Endothelial cell of umbilical vein (primary cell): ENCODE results near the gene TMEM106C. TPM values are rescaled to one million over a fixed set of nuclear protein-coding genes. Genes with fewer than 3 reads are reported as not detected.

ENCODE experiments used
- BruUV-seq: library from RNA; stranded (reverse); fragments of 400-500 nt; replicated peaks from 2 replicates; lab custom pipeline; 2021; lab: Mats Ljungman, UMichigan
- CTCF ChIA-PET: fragments of 300-600, 350-600 bp; sonication (Branson Sonifier 250); formaldehyde crosslinking; loops from one replicate; lab custom pipeline; 2021; ENCODE audit warnings: antibody characterized with exemption, inconsistent platforms; lab: Charles Lee
- POLR2A ChIA-PET: fragments of 300-600, 350-600 bp; sonication (Branson Sonifier 250); formaldehyde crosslinking; loops from one replicate; lab custom pipeline; 2021; ENCODE audit warnings: antibody characterized with exemption, inconsistent platforms; lab: Charles Lee
- DNase-seq: peaks from one replicate; pipeline ENCODE4 v3.0.0-alpha.2; 2011; ENCODE audit warnings: low read depth, low spot score
- FAIRE-seq: peaks from 2 replicates; lab custom pipeline; 2011; peaks lifted over from hg19 to GRCh38; lab: Jason Lieb, UNC
- H2AFZ ChIP-seq: 2 replicates; pipeline ENCODE4 v1.6.0; 2012; ENCODE audit warnings: low read depth, low read length, control low read depth, inconsistent platforms
- H3K27ac ChIP-seq: 2 replicates; pipeline ENCODE4 v1.5.1; 2011; ENCODE audit warnings: low read depth, mild to moderate bottlenecking, control low read depth, low read length, moderate library complexity; ENCODE audit not compliant: insufficient read depth
- H3K27me3 ChIP-seq, 2 experiments: 2 replicates each; pipeline versions ENCODE4 v1.6.0 to v1.6.1; 2011; ENCODE audit warnings: low read length in 2 of 2, mixed read lengths in 1 of 2; ENCODE audit not compliant: control insufficient read depth in 2 of 2, insufficient read depth in 2 of 2
- H3K36me3 ChIP-seq, 2 experiments: 2 replicates in 1 of 2; 3 replicates in 1 of 2; pipeline ENCODE4 v1.5.1; 2011; ENCODE audit warnings: low read length in 2 of 2, mild to moderate bottlenecking in 1 of 2, moderate library complexity in 1 of 2; ENCODE audit not compliant: control insufficient read depth in 2 of 2, insufficient read depth in 2 of 2; ENCODE audit errors: extremely low read depth in 1 of 2
- H3K4me1 ChIP-seq: 3 replicates; pipeline ENCODE4 v1.5.1; 2011; ENCODE audit warnings: mild to moderate bottlenecking, low read length; ENCODE audit not compliant: control insufficient read depth, insufficient read depth; ENCODE audit errors: extremely low read depth
- H3K4me2 ChIP-seq: 2 replicates; pipeline ENCODE4 v1.6.1; 2011; ENCODE audit warnings: low read length, control low read depth, mixed read lengths; ENCODE audit not compliant: insufficient read depth
- H3K4me3 ChIP-seq, 3 experiments: fragments of 200-600 bp in 1 of 3; sonication (generic), shearing (Covaris generic) in 1 of 3; replicated peaks in 1 of 3; 2 replicates each; pipeline ENCODE4 v1.5.1; 2011 to 2016; ENCODE audit warnings: control low read depth in 3 of 3, low read length in 3 of 3, mild to moderate bottlenecking in 2 of 3, inconsistent platforms in 1 of 3, low read depth in 1 of 3, moderate library complexity in 1 of 3; ENCODE audit not compliant: insufficient read depth in 1 of 3
- H3K79me2 ChIP-seq: 2 replicates; pipeline ENCODE4 v1.6.0; 2012; ENCODE audit warnings: low read length, inconsistent platforms; ENCODE audit not compliant: control insufficient read depth, insufficient read depth
- H3K9ac ChIP-seq: replicated peaks from 2 replicates; pipeline ENCODE3; 2011; ENCODE audit warnings: low read length, control low read depth; ENCODE audit not compliant: insufficient read depth; ENCODE audit errors: extremely low read depth
- H3K9me1 ChIP-seq: replicated peaks from 3 replicates; pipeline ENCODE4 v1.6.0; 2011; ENCODE audit warnings: mild to moderate bottlenecking, low read length; ENCODE audit not compliant: control insufficient read depth, insufficient read depth; ENCODE audit errors: extremely low read depth
- H3K9me3 ChIP-seq: replicated peaks from 2 replicates; pipeline ENCODE4 v1.5.1; 2012; ENCODE audit warnings: low read length, inconsistent platforms; ENCODE audit not compliant: control insufficient read depth, insufficient read depth
- H4K20me1 ChIP-seq: replicated peaks from 2 replicates; pipeline ENCODE3; 2011; ENCODE audit warnings: mild to moderate bottlenecking, low read length; ENCODE audit not compliant: control insufficient read depth, insufficient read depth; ENCODE audit errors: extremely low read depth
- CTCF ChIP-seq, 2 donors: IDR thresholded peaks; 1 replicate in 1 of 2; 2 replicates in 1 of 2; pipeline ENCODE4 v1.5.1; 2011; ENCODE audit warnings: low read length in 2 of 2, mild to moderate bottlenecking in 2 of 2, moderate library complexity in 2 of 2, control low read depth in 1 of 2, inconsistent platforms in 1 of 2, low read depth in 1 of 2; ENCODE audit not compliant: insufficient read depth in 1 of 2; ENCODE audit errors: extremely low read depth in 1 of 2
- EZH2 ChIP-seq: IDR thresholded peaks from 2 replicates; pipeline ENCODE4 v1.6.1; 2012; ENCODE audit warnings: borderline replicate concordance, low read depth, mild to moderate bottlenecking, moderate library complexity, low read length, inconsistent platforms; ENCODE audit not compliant: severe bottlenecking
- FOS ChIP-seq: IDR thresholded peaks from 2 replicates; pipeline ENCODE4 v1.6.1; 2011; ENCODE audit warnings: mild to moderate bottlenecking, low read length, moderate library complexity, borderline replicate concordance; ENCODE audit not compliant: insufficient read depth
- GATA2 ChIP-seq: IDR thresholded peaks from 2 replicates; pipeline ENCODE4 v1.7.0; 2011; ENCODE audit warnings: low read depth, mild to moderate bottlenecking, moderate library complexity, mixed read lengths, low read length; ENCODE audit not compliant: insufficient read length, insufficient read depth
- JUN ChIP-seq: IDR thresholded peaks from 2 replicates; pipeline ENCODE4 v1.6.1; 2011; ENCODE audit warnings: borderline replicate concordance, low read depth; ENCODE audit not compliant: insufficient read length, insufficient read depth
- MAX ChIP-seq: IDR thresholded peaks from 2 replicates; pipeline ENCODE4 v1.6.1; 2011; ENCODE audit not compliant: insufficient read depth, insufficient read length
- MYC ChIP-seq: IDR thresholded peaks from one replicate; pipeline ENCODE4 v1.6.1; 2011; ENCODE audit warnings: mild to moderate bottlenecking, low read depth, low read length
- POLR2A ChIP-seq: IDR thresholded peaks from 2 replicates; pipeline ENCODE4 v1.6.1; 2012; ENCODE audit warnings: low read depth, mild to moderate bottlenecking, control low read depth, low read length
- POLR2AphosphoS5 ChIP-seq: IDR thresholded peaks from 2 replicates; pipeline ENCODE4 v1.6.1; 2012; ENCODE audit warnings: low read depth, mild to moderate bottlenecking, control low read depth, low read length, moderate library complexity; ENCODE audit not compliant: insufficient read depth
- dilution Hi-C: fragments of 300-500 bp; cut with MboI; formaldehyde crosslinking; loops from one replicate; pipeline ENCODE4 v1.15.0; 2019; ENCODE audit warnings: low sequenced_read_pairs; ENCODE audit not compliant: extremely low pct_ligation_motif_present
- intact Hi-C: fragments of 100-400 bp; cut with micrococcal nuclease; formaldehyde crosslinking; loops from one replicate; pipeline ENCODE4 v1.10.0; 2022
- polyA plus RNA-seq, 4 experiments: library from polyadenylated mRNA; depleted of rRNA in 3 of 4; stranded (reverse) in 3 of 4; unstranded in 1 of 4; fragments of >200 nt; gene quantifications; 2 replicates each; pipeline versions ENCODE4 v1.2.1 to v1.2.3, GENCODE V29; 2011 to 2012; ENCODE audit warnings: missing spikeins in 1 of 4
- total RNA-seq: library from RNA; stranded (reverse); gene quantifications from 2 replicates; pipeline ENCODE4 v1.2.3, GENCODE V29; 2021

The TMEM106C gene
- total and polyA plus RNA-seq, 2 donors (not counting 3 experiments of a cell fraction or from before 2014, with no cell fraction given), result 84.4 to 148 TPM

- intact Hi-C loops, result loop anchor here (5.0 kb wide), 1 partner anchor 39 kb away; no protein-coding TSS in a partner anchor
- H3K9me3 ChIP-seq, result no peaks in the 10 kb centered on the region
- H3K4me1 ChIP-seq, result no peaks in the 10 kb centered on the region
- BruUV-seq, result no TSS peak
- no peaks in the 10 kb centered on the region for H3K9me1 ChIP-seq
- no peak overlapping the region for H3K27ac ChIP-seq
- no peak for DNase-seq
- H3K79me2 ChIP-seq, result no peaks in the 10 kb centered on the region
- H3K4me3 ChIP-seq, result no peak overlapping the region
- peaks cover 8 to 10% of the 10 kb centered on the region in 2 experiments for H3K27me3 ChIP-seq
- TF ChIP-seq POLR2AphosphoS5 (no peak), CTCF (IDR thresholded peaks at IDR 0.05; ENCODE audit: extremely low read depth in 1 of 2, insufficient read depth in 1 of 2, low read depth in 1 of 2, low read length in 2 of 2) (no peak), MAX (no peak), EZH2 (no peak), MYC (no peak), GATA2 (no peak), JUN (no peak), POLR2A (no peak), FOS (no peak)
- no peak overlapping the region for H3K9ac ChIP-seq
- H4K20me1 ChIP-seq, result no peaks in the 10 kb centered on the region
- dilution Hi-C loops, result no loop called here
- no peak overlapping the region for H3K4me2 ChIP-seq
- POLR2A ChIA-PET, result interaction anchor here (0.7 kb wide), 1 partner anchor 102 kb away, joined by 6 read pairs; no protein-coding TSS in a partner anchor
- CTCF ChIA-PET, result interaction anchor here (0.8 to 1.5 kb wide), 7 partner anchors 12 to 231 kb away, joined by 3 to 5 read pairs (median 3); partner anchors contain the start of gene TMEM106C
- FAIRE-seq, result no peak
- no peak overlapping the region for H2AFZ ChIP-seq
- H3K36me3 ChIP-seq, result no peaks in the 10 kb centered on the region
These were observed 16.7 kb upstream of the TMEM106C start for GRCh38 chr12:47946413-47947323.
